ENCODE measurements around the gene MYH15.

MYH15 gene

GRCh38 chr3:108416111-108416869 lies 94.1 kb downstream of the MYH15 start:
- no peaks in the 10 kb centered on the region for H3K36me3 ChIP-seq (ENCODE audit: control insufficient read depth, insufficient read depth, low read length, severe bottlenecking)
- H3K9me3 ChIP-seq (ENCODE audit: control insufficient read depth, low read length) = no peaks in the 10 kb centered on the region

GRCh38 chr3:108415661-108416060 lies 94.7 kb downstream of the MYH15 start:
- no peaks in the 10 kb centered on the region for H3K27me3 ChIP-seq (replicated peaks; ENCODE audit: control insufficient read depth, insufficient read depth, low read length)
- H3K36me3 ChIP-seq (ENCODE audit: control insufficient read depth, insufficient read depth, low read length, severe bottlenecking) = no peaks in the 10 kb centered on the region
- no peak overlapping the region for H3K9ac ChIP-seq (ENCODE audit: low read length)
- no peak for DNase-seq (ENCODE audit: low read depth)
- no peaks in the 10 kb centered on the region for H3K9me3 ChIP-seq (ENCODE audit: control insufficient read depth, low read length)
- H3K4me1 ChIP-seq (ENCODE audit: control insufficient read depth, insufficient read depth, low read length) = peaks cover 9% of the 10 kb centered on the region
- no peak overlapping the region for H3K4me3 ChIP-seq (ENCODE audit: low read length)

More at GRCh38 chr3:108416111-108416869, 94.1 kb downstream of the MYH15 start:
- no peak for DNase-seq (ENCODE audit: low read depth)
- no peak overlapping the region for H3K9ac ChIP-seq (ENCODE audit: low read length)
- H3K27me3 ChIP-seq (replicated peaks; ENCODE audit: control insufficient read depth, insufficient read depth, low read length) = no peaks in the 10 kb centered on the region
- no peak overlapping the region for H3K4me3 ChIP-seq (ENCODE audit: low read length)
- H3K4me1 ChIP-seq (ENCODE audit: control insufficient read depth, insufficient read depth, low read length) = peaks cover 15% of the 10 kb centered on the region

GRCh38 chr3:108414007-108414406 lies 96.4 kb downstream of the MYH15 start:
- no peaks in the 10 kb centered on the region for H3K27me3 ChIP-seq (replicated peaks; ENCODE audit: control insufficient read depth, insufficient read depth, low read length)
- H3K36me3 ChIP-seq (ENCODE audit: control insufficient read depth, insufficient read depth, low read length, severe bottlenecking) = no peaks in the 10 kb centered on the region
- DNase-seq (ENCODE audit: low read depth) = peak; percentile 59
- H3K9ac ChIP-seq (ENCODE audit: low read length) = no peak overlapping the region
- no peak overlapping the region for H3K4me3 ChIP-seq (ENCODE audit: low read length)
- no peaks in the 10 kb centered on the region for H3K9me3 ChIP-seq (ENCODE audit: control insufficient read depth, low read length)
- H3K4me1 ChIP-seq (ENCODE audit: control insufficient read depth, insufficient read depth, low read length) = peaks cover 8% of the 10 kb centered on the region

- peaks cover 8% of the 10 kb centered on the region for H3K4me1 ChIP-seq (ENCODE audit: control insufficient read depth, insufficient read depth, low read length)
- H3K9ac ChIP-seq (ENCODE audit: low read length) = no peak overlapping the region
- no peak for DNase-seq (ENCODE audit: low read depth)
- no peaks in the 10 kb centered on the region for H3K9me3 ChIP-seq (ENCODE audit: control insufficient read depth, low read length)
- H3K36me3 ChIP-seq (ENCODE audit: control insufficient read depth, insufficient read depth, low read length, severe bottlenecking) = no peaks in the 10 kb centered on the region
- H3K4me3 ChIP-seq (ENCODE audit: low read length) = no peak overlapping the region
- no peaks in the 10 kb centered on the region for H3K27me3 ChIP-seq (replicated peaks; ENCODE audit: control insufficient read depth, insufficient read depth, low read length)
Observed at GRCh38 chr3:108412121-108412750, 98.2 kb downstream of the MYH15 start.

GRCh38 chr3:108410531-108410984 lies 99.8 kb downstream of the MYH15 start:
- no peak for DNase-seq (ENCODE audit: low read depth)
- no peak overlapping the region for H3K4me3 ChIP-seq (ENCODE audit: low read length)

GRCh38 chr3:108409800-108410178 lies 100.6 kb downstream of the MYH15 start:
- Histone ChIP-seq H3K4me3 (ENCODE audit: low read length) (no peak overlapping the region), H3K9ac (ENCODE audit: low read length) (no peak overlapping the region), H3K4me1 (ENCODE audit: control insufficient read depth, insufficient read depth, low read length) (peaks cover 8% of the 10 kb centered on the region), H3K9me3 (ENCODE audit: control insufficient read depth, low read length) (no peaks in the 10 kb centered on the region), H3K27me3 (replicated peaks; ENCODE audit: control insufficient read depth, insufficient read depth, low read length) (no peaks in the 10 kb centered on the region), H3K36me3 (ENCODE audit: control insufficient read depth, insufficient read depth, low read length, severe bottlenecking) (no peaks in the 10 kb centered on the region)
- DNase-seq (ENCODE audit: low read depth) = no peak

More at GRCh38 chr3:108410531-108410984, 99.8 kb downstream of the MYH15 start:
- Histone ChIP-seq H3K9ac (ENCODE audit: low read length) (no peak overlapping the region), H3K27me3 (replicated peaks; ENCODE audit: control insufficient read depth, insufficient read depth, low read length) (no peaks in the 10 kb centered on the region), H3K9me3 (ENCODE audit: control insufficient read depth, low read length) (no peaks in the 10 kb centered on the region), H3K36me3 (ENCODE audit: control insufficient read depth, insufficient read depth, low read length, severe bottlenecking) (no peaks in the 10 kb centered on the region), H3K4me1 (ENCODE audit: control insufficient read depth, insufficient read depth, low read length) (peaks cover 8% of the 10 kb centered on the region)

- H3K27me3 ChIP-seq (replicated peaks; ENCODE audit: control insufficient read depth, insufficient read depth, low read length) = no peaks in the 10 kb centered on the region
- peaks cover 14% of the 10 kb centered on the region for H3K4me1 ChIP-seq (ENCODE audit: control insufficient read depth, insufficient read depth, low read length)
- H3K36me3 ChIP-seq (ENCODE audit: control insufficient read depth, insufficient read depth, low read length, severe bottlenecking) = no peaks in the 10 kb centered on the region
- no peaks in the 10 kb centered on the region for H3K9me3 ChIP-seq (ENCODE audit: control insufficient read depth, low read length)
- no peak for DNase-seq (ENCODE audit: low read depth)
- H3K9ac ChIP-seq (ENCODE audit: low read length) = no peak overlapping the region
- no peak overlapping the region for H3K4me3 ChIP-seq (ENCODE audit: low read length)
Observed at GRCh38 chr3:108408883-108409799, 101.3 kb downstream of the MYH15 start.

GRCh38 chr3:108407886-108408285 lies 102.5 kb downstream of the MYH15 start:
- no peak overlapping the region for H3K4me3 ChIP-seq (ENCODE audit: low read length)
- H3K4me1 ChIP-seq (ENCODE audit: control insufficient read depth, insufficient read depth, low read length) = peaks cover 12% of the 10 kb centered on the region
- no peak for DNase-seq (ENCODE audit: low read depth)

GRCh38 chr3:108406661-108407206 lies 103.7 kb downstream of the MYH15 start:
- no peak overlapping the region for H3K9ac ChIP-seq (ENCODE audit: low read length)
- peaks cover 12% of the 10 kb centered on the region for H3K4me1 ChIP-seq (ENCODE audit: control insufficient read depth, insufficient read depth, low read length)
- H3K9me3 ChIP-seq (ENCODE audit: control insufficient read depth, low read length) = no peaks in the 10 kb centered on the region
- H3K27me3 ChIP-seq (replicated peaks; ENCODE audit: control insufficient read depth, insufficient read depth, low read length) = no peaks in the 10 kb centered on the region
- no peaks in the 10 kb centered on the region for H3K36me3 ChIP-seq (ENCODE audit: control insufficient read depth, insufficient read depth, low read length, severe bottlenecking)
- no peak overlapping the region for H3K4me3 ChIP-seq (ENCODE audit: low read length)
- DNase-seq (ENCODE audit: low read depth) = peak; percentile 85

More at GRCh38 chr3:108407886-108408285, 102.5 kb downstream of the MYH15 start:
- Histone ChIP-seq H3K9ac (ENCODE audit: low read length) (no peak overlapping the region), H3K27me3 (replicated peaks; ENCODE audit: control insufficient read depth, insufficient read depth, low read length) (no peaks in the 10 kb centered on the region), H3K36me3 (ENCODE audit: control insufficient read depth, insufficient read depth, low read length, severe bottlenecking) (no peaks in the 10 kb centered on the region), H3K9me3 (ENCODE audit: control insufficient read depth, low read length) (no peaks in the 10 kb centered on the region)

- no peaks in the 10 kb centered on the region for H3K36me3 ChIP-seq (ENCODE audit: control insufficient read depth, insufficient read depth, low read length, severe bottlenecking)
- no peak overlapping the region for H3K4me3 ChIP-seq (ENCODE audit: low read length)
- no peaks in the 10 kb centered on the region for H3K9me3 ChIP-seq (ENCODE audit: control insufficient read depth, low read length)
- H3K4me1 ChIP-seq (ENCODE audit: control insufficient read depth, insufficient read depth, low read length) = peaks cover 12% of the 10 kb centered on the region
- no peak overlapping the region for H3K9ac ChIP-seq (ENCODE audit: low read length)
- no peaks in the 10 kb centered on the region for H3K27me3 ChIP-seq (replicated peaks; ENCODE audit: control insufficient read depth, insufficient read depth, low read length)
- peak; percentile 58 for DNase-seq (ENCODE audit: low read depth)
Observed at GRCh38 chr3:108406063-108406660, 104.2 kb downstream of the MYH15 start.
